CD4-positive, CD25-positive, alpha-beta regulatory T cell (primary cell): ENCODE data around the gene GIMAP4. TPM values are rescaled to one million over a fixed set of nuclear protein-coding genes. Genes with fewer than 3 reads are reported as not detected.

Experiments used
- ATAC-seq, 2 donors: fragments of 150-1000 bp; cut with Tn5 transposase; one replicate each; pipeline ENCODE4 v1.10.0; 2021; ENCODE audit warnings: low read depth in 2 of 2, moderate number of reproducible peaks in 2 of 2, moderate library complexity in 1 of 2
- DNase-seq, 3 donors: peaks; one replicate each; pipeline versions ENCODE4 v3.0.0 to v3.0.0-alpha.2; 2012 to 2022; ENCODE audit warnings: mixed read lengths in 1 of 3
- H3K27ac ChIP-seq: one replicate; pipeline ENCODE4 v1.7.0; 2013; ENCODE audit warnings: mild to moderate bottlenecking, low read length; ENCODE audit not compliant: insufficient read depth, poor library complexity, severe bottlenecking
- H3K27me3 ChIP-seq: one replicate; pipeline ENCODE4 v1.7.0; 2013; ENCODE audit warnings: low read length; ENCODE audit not compliant: control insufficient read depth, insufficient read depth
- H3K36me3 ChIP-seq: one replicate; pipeline ENCODE4 v1.7.0; 2013; ENCODE audit warnings: mild to moderate bottlenecking, low read length, moderate library complexity; ENCODE audit not compliant: control insufficient read depth, insufficient read depth
- H3K4me1 ChIP-seq: 2 replicates; pipeline ENCODE4 v1.7.0; 2013; ENCODE audit warnings: mild to moderate bottlenecking, low read length; ENCODE audit not compliant: insufficient read depth, control insufficient read depth, poor library complexity, severe bottlenecking
- H3K4me3 ChIP-seq: one replicate; pipeline ENCODE4 v1.7.0; 2013; ENCODE audit warnings: low read depth, mild to moderate bottlenecking, low read length, moderate library complexity
- H3K9me3 ChIP-seq, 2 experiments: 1 replicate in 1 of 2; 2 replicates in 1 of 2; pipeline ENCODE4 v1.7.0; 2013; ENCODE audit warnings: low read length in 2 of 2, mild to moderate bottlenecking in 1 of 2, moderate library complexity in 1 of 2; ENCODE audit not compliant: control insufficient read depth in 2 of 2
- H3K27ac Mint-ChIP-seq, 3 donors: one replicate each; pipeline ENCODE4 v1.8.0; 2020 to 2022; ENCODE audit warnings: mild to moderate bottlenecking in 3 of 3, mixed read lengths in 3 of 3, moderate library complexity in 2 of 3
- H3K27me3 Mint-ChIP-seq: one replicate; pipeline ENCODE4 v1.8.0; 2022; ENCODE audit warnings: mild to moderate bottlenecking, mixed read lengths
- H3K36me3 Mint-ChIP-seq: one replicate; pipeline ENCODE4 v1.8.0; 2020; ENCODE audit warnings: mixed read lengths
- H3K4me1 Mint-ChIP-seq, 4 donors: one replicate each; pipeline ENCODE4 v1.8.0; 2020 to 2022; ENCODE audit warnings: mixed read lengths in 4 of 4, mild to moderate bottlenecking in 1 of 4
- H3K4me3 Mint-ChIP-seq, 4 donors: one replicate each; pipeline ENCODE4 v1.8.0; 2020 to 2022; ENCODE audit warnings: mild to moderate bottlenecking in 4 of 4, mixed read lengths in 4 of 4, moderate library complexity in 3 of 4
- H3K9me3 Mint-ChIP-seq, 7 donors: one replicate each; pipeline ENCODE4 v1.8.0; 2020 to 2022; ENCODE audit warnings: mixed read lengths in 7 of 7, mild to moderate bottlenecking in 3 of 7, moderate library complexity in 2 of 7
- polyA plus RNA-seq, 4 donors: library from polyadenylated mRNA; unstranded; fragments of 300-500 nt; fragmentation: Illumina TruSeq; gene quantifications; one replicate each; pipeline ENCODE4 v1.2.3, GENCODE V29; 2021
- total RNA-seq: library from RNA; stranded (reverse); gene quantifications from one replicate; pipeline ENCODE4 v1.2.3, GENCODE V29; 2022

GIMAP4 gene
- total and polyA plus RNA-seq, 5 donors from 2014 or later: 90.1 to 667 (median 421) TPM

GRCh38 chr7:150620617-150621371, 53.6 kb downstream of the GIMAP4 start:
- Mint-ChIP-seq H3K27me3 (no peaks in the 10 kb centered on the region), H3K4me1 (peaks cover 5 to 78% (median 53%) of the 10 kb centered on the region in 4 donors), H3K36me3 (peaks cover 30% of the 10 kb centered on the region), H3K9me3 (peaks cover 0 to 15% (median 4%) of the 10 kb centered on the region in 7 donors), H3K27ac (peak overlapping the region; percentile 33 to 91 (median 79)), H3K4me3 (peak overlapping the region in 3 of 4 donors; percentile 1 to 65 (median 63))
- peak; percentile 51 to 64 for ATAC-seq
- no peak overlapping the region for H3K27ac ChIP-seq
- no peaks in the 10 kb centered on the region for H3K9me3 ChIP-seq
- peaks cover 6% of the 10 kb centered on the region for H3K36me3 ChIP-seq
- H3K4me1 ChIP-seq: peaks cover 23% of the 10 kb centered on the region
- H3K4me3 ChIP-seq: peak overlapping the region; percentile 32
- no peak for DNase-seq
- no peaks in the 10 kb centered on the region for H3K27me3 ChIP-seq

GRCh38 chr7:150621376-150621775, 54.2 kb downstream of the GIMAP4 start:
- Histone ChIP-seq H3K27ac (no peak overlapping the region), H3K36me3 (peaks cover 12% of the 10 kb centered on the region), H3K27me3 (no peaks in the 10 kb centered on the region), H3K9me3 (no peaks in the 10 kb centered on the region), H3K4me3 (peak overlapping the region; percentile 32), H3K4me1 (peaks cover 29% of the 10 kb centered on the region)
- peak overlapping the region; percentile 1 to 65 (median 50) for H3K4me3 Mint-ChIP-seq
- peaks cover 0 to 15% (median 4%) of the 10 kb centered on the region in 7 donors for H3K9me3 Mint-ChIP-seq
- H3K27me3 Mint-ChIP-seq: no peaks in the 10 kb centered on the region
- peaks cover 34% of the 10 kb centered on the region for H3K36me3 Mint-ChIP-seq
- ATAC-seq (peak in 1 of 2 donors; percentile 22), DNase-seq (no peak)
- peaks cover 5 to 79% (median 56%) of the 10 kb centered on the region in 4 donors for H3K4me1 Mint-ChIP-seq
- peak overlapping the region; percentile 33 to 91 (median 79) for H3K27ac Mint-ChIP-seq

Other genes with a start within 250 kb of the GIMAP4 start
- 10.7 TPM for gene LRRC61, start 244.0 kb upstream of the GIMAP4 start, total RNA-seq
- 10 to 100 TPM; 21.9 to 33.1 (median 25.6) TPM for gene LRRC61, start 244.0 kb upstream of the GIMAP4 start, polyA plus RNA-seq
- 17.2 TPM for gene ACTR3C, start 243.8 kb upstream of the GIMAP4 start, total RNA-seq
- gene ACTR3C, start 243.8 kb upstream of the GIMAP4 start, polyA plus RNA-seq: 1 to 10 TPM; 4.3 to 5.5 (median 4.8) TPM
- not detected for gene RARRES2, start 225.8 kb upstream of the GIMAP4 start, total RNA-seq
- gene RARRES2, start 225.8 kb upstream of the GIMAP4 start, polyA plus RNA-seq: not detected
- gene REPIN1, start 198.6 kb upstream of the GIMAP4 start, total RNA-seq: 40.3 TPM
- 10 to 100 TPM; 22.5 to 35.2 (median 26.5) TPM for gene REPIN1, start 198.6 kb upstream of the GIMAP4 start, polyA plus RNA-seq
- gene ZNF775, start 188.1 kb upstream of the GIMAP4 start, total RNA-seq: 2.9 TPM
- 1 to 10 TPM; 2.2 to 7.6 (median 4.1) TPM for gene ZNF775, start 188.1 kb upstream of the GIMAP4 start, polyA plus RNA-seq
- 8.0 TPM for gene GIMAP8, start 116.8 kb upstream of the GIMAP4 start, total RNA-seq
- 10 to 100 TPM; 11.3 to 30.8 (median 18.4) TPM for gene GIMAP8, start 116.8 kb upstream of the GIMAP4 start, polyA plus RNA-seq
- 64.2 TPM for gene GIMAP7, start 52.5 kb upstream of the GIMAP4 start, total RNA-seq
- gene GIMAP7, start 52.5 kb upstream of the GIMAP4 start, polyA plus RNA-seq: 1,000 to 10,000 TPM in 1 of 4 donors, 100 to 1,000 TPM in 3; 519 to 1,084 (median 836) TPM
- 43.8 TPM for gene GIMAP6, start 65.0 kb downstream of the GIMAP4 start, total RNA-seq
- 100 to 1,000 TPM; 133 to 236 (median 150) TPM for gene GIMAP6, start 65.0 kb downstream of the GIMAP4 start, polyA plus RNA-seq
- gene GIMAP2, start 118.3 kb downstream of the GIMAP4 start, total RNA-seq: 95.1 TPM
- gene GIMAP2, start 118.3 kb downstream of the GIMAP4 start, polyA plus RNA-seq: 100 to 1,000 TPM in 2 of 4 donors, 10 to 100 TPM in 2; 79.0 to 142 (median 110) TPM
- 17.1 TPM for gene GIMAP1, start 149.2 kb downstream of the GIMAP4 start, total RNA-seq
- gene GIMAP1, start 149.2 kb downstream of the GIMAP4 start, polyA plus RNA-seq: 10 to 100 TPM; 48.4 to 90.0 (median 64.6) TPM
- gene GIMAP5, start 170.0 kb downstream of the GIMAP4 start, total RNA-seq: 37.4 TPM
- gene GIMAP5, start 170.0 kb downstream of the GIMAP4 start, polyA plus RNA-seq: 100 to 1,000 TPM; 249 to 539 (median 320) TPM
- gene TMEM176B, start 233.0 kb downstream of the GIMAP4 start, total RNA-seq: not detected
- gene TMEM176B, start 233.0 kb downstream of the GIMAP4 start, polyA plus RNA-seq: 1 to 10 TPM in 1 of 4 donors, under 1 TPM in 2, not detected in 1; 0.21 to 1.0 (median 0.33) TPM
- not detected for gene TMEM176A, start 233.4 kb downstream of the GIMAP4 start, total RNA-seq
- under 1 TPM in 2 of 4 donors, not detected in 2; 0.24 TPM for gene TMEM176A, start 233.4 kb downstream of the GIMAP4 start, polyA plus RNA-seq